ENCODE results near the gene ARHGDIA. TPM values are rescaled to one million over a fixed set of nuclear protein-coding genes. Genes with fewer than 3 reads are reported as not detected.
"Not testable (repeated sequence)": the region's sequence is repeated elsewhere in the genome, so short reads cannot be mapped to it uniquely, and the experiment has no call there.

ARHGDIA gene
- total RNA-seq (100 to 1,000 TPM in 7 of 10 donors, 10 to 100 TPM in 3; 89.9 to 263 (median 110) TPM), polyA plus RNA-seq (100 to 1,000 TPM in 1 of 2 donors, 10 to 100 TPM in 1; 97.2 to 251 TPM)
- long read RNA-seq, donor 1, transcript ARHGDIA-201 (6 exons, 1,906 nt) = major isoform, 17 of 39 reads
- long read RNA-seq, donor 1, partial matches to known transcripts = 0 of 39 reads
- long read RNA-seq, donor 1, other reads (novel, unspliced or antisense) = 21 of 39 reads
- long read RNA-seq, donor 2, transcript ARHGDIA-201 (6 exons, 1,906 nt) = major isoform, 16 of 46 reads
- long read RNA-seq, donor 2, partial matches to known transcripts = 1 of 46 reads
- long read RNA-seq, donor 2, other reads (novel, unspliced or antisense) = 24 of 46 reads
- long read RNA-seq, donor 3, transcript ARHGDIA-217 (7 exons, 886 nt) = minor isoform, 7 of 46 reads
- long read RNA-seq, donor 3, transcript ARHGDIA-201 (6 exons, 1,906 nt) = major isoform, 13 of 46 reads
- long read RNA-seq, donor 3, partial matches to known transcripts = 1 of 46 reads
- long read RNA-seq, donor 3, other reads (novel, unspliced or antisense) = 23 of 46 reads

GRCh38 chr17:81870981-81871386, at the start of gene ARHGDIA:
TSS of gene ARHGDIA (minus strand) at chr17:81871337. CDS start at chr17:81869930, 1,407 bp downstream.
- intact Hi-C loops (cut with DNase I) = loop anchor here in 1 of 10 donors (5.0 kb wide), 1 partner anchor 39 kb away; the partner anchor contains the start of gene MCRIP1
- H3K36me3 ChIP-seq = peaks cover 0 to 37% (median 20%) of the 10 kb centered on the region in 9 donors
- peak; percentile 61 to 79 (median 74) for ATAC-seq
- no peak for DNase-seq
- no peaks in the 10 kb centered on the region for H3K9me3 ChIP-seq
- H3K4me3 ChIP-seq = peak within 1 kb of the TSS; percentile 62 to 99 (median 90)
- TF ChIP-seq CTCF (IDR thresholded peaks at IDR 0.05) = no peak
- H3K27me3 ChIP-seq = no peaks in the 10 kb centered on the region
- WGBS, 2 donors = 0 to 1% methylated on average over 46 to 54 of the region's 64 CpGs
- peaks cover 26 to 66% (median 55%) of the 10 kb centered on the region in 9 donors for H3K4me1 ChIP-seq
- H3K27ac ChIP-seq = peak within 1 kb of the TSS; percentile 94 to 99 (median 98)

- H3K4me1 ChIP-seq = peaks cover 12 to 76% (median 37%) of the 10 kb centered on the region in 9 donors
Measured at GRCh38 chr17:81918832-81919545, 47.9 kb upstream of the ARHGDIA start.

GRCh38 chr17:81918333-81918669, 47.2 kb upstream of the ARHGDIA start:
- TF ChIP-seq CTCF (IDR thresholded peaks at IDR 0.05) = peak in 3 of 9 donors; percentile 1 to 11 (median 6)
- DNase-seq; H3K9me3 ChIP-seq; intact Hi-C loops (cut with DNase I); H3K27me3 ChIP-seq: not testable (repeated sequence)
- 37 to 41% methylated on average over 9 of the region's 9 CpGs for WGBS, 2 donors
- Histone ChIP-seq H3K4me3 (peak overlapping the region in 9 of 10 donors; percentile 59 to 99 (median 80)), H3K4me1 (peaks cover 7 to 69% (median 31%) of the 10 kb centered on the region in 9 donors), H3K36me3 (peaks cover 0 to 67% (median 26%) of the 10 kb centered on the region in 9 donors), H3K27ac (peak overlapping the region in 8 of 10 donors; percentile 17 to 90 (median 72))
- peak; percentile 1 to 26 (median 18) for ATAC-seq

More at GRCh38 chr17:81918832-81919545, 47.9 kb upstream of the ARHGDIA start:
- Histone ChIP-seq H3K9me3 (no peaks in the 10 kb centered on the region), H3K27me3 (no peaks in the 10 kb centered on the region), H3K36me3 (peaks cover 0 to 60% (median 19%) of the 10 kb centered on the region in 9 donors), H3K27ac (peak overlapping the region in 4 of 10 donors; percentile 23 to 72 (median 35)), H3K4me3 (no peak overlapping the region)
- TF ChIP-seq CTCF (IDR thresholded peaks at IDR 0.05) = no peak
- ATAC-seq (no peak), DNase-seq (no peak)
- intact Hi-C loops (cut with DNase I) = no loop called here
- 84 to 90% methylated on average over 15 of the region's 15 CpGs for WGBS, 2 donors

All from heart right ventricle (tissue), 16 donors.